GM21381 (cell line): ENCODE measurements around the gene KATNBL1.
"Not testable (repeated sequence)": the region's sequence is repeated elsewhere in the genome, so short reads cannot be mapped to it uniquely, and the experiment has no call there.

Experiments used
- ATAC-seq: cut with Tn5 transposase; IDR thresholded peaks from one replicate; pipeline ENCODE4 v1.9.1; 2021; ENCODE audit warnings: mild to moderate bottlenecking, moderate library complexity; ENCODE audit not compliant: unreplicated experiment

Gene KATNBL1

GRCh38 chr15:34120420-34120819 lies 89.5 kb downstream of the KATNBL1 start:
- not testable (repeated sequence) for ATAC-seq

GRCh38 chr15:34119291-34119690 lies 90.6 kb downstream of the KATNBL1 start:
- ATAC-seq, result no peak

GRCh38 chr15:34116620-34117019 lies 93.3 kb downstream of the KATNBL1 start:
- no peak for ATAC-seq

GRCh38 chr15:34114739-34115138 lies 95.2 kb downstream of the KATNBL1 start:
- no peak for ATAC-seq

GRCh38 chr15:34114215-34114614 lies 95.7 kb downstream of the KATNBL1 start:
- ATAC-seq, result no peak

GRCh38 chr15:34111488-34111887 lies 98.4 kb downstream of the KATNBL1 start:
- no peak for ATAC-seq

GRCh38 chr15:34109797-34110663 lies 99.9 kb downstream of the KATNBL1 start:
- ATAC-seq, result no peak

- ATAC-seq, result no peak
These were observed 102.6 kb downstream of the KATNBL1 start for GRCh38 chr15:34107315-34107714.

- no peak for ATAC-seq
These were observed 103.5 kb downstream of the KATNBL1 start for GRCh38 chr15:34106423-34106822.

GRCh38 chr15:34102175-34102925 lies 107.5 kb downstream of the KATNBL1 start:
- peak; percentile 10 for ATAC-seq

GRCh38 chr15:34101366-34102174 lies 108.3 kb downstream of the KATNBL1 start, which contains the start of the genes EMC7 and PGBD4:
TSS of gene EMC7 (minus strand) at chr15:34101862. CDS start at chr15:34101839, 23 bp downstream.
TSS of gene PGBD4 (plus strand) at chr15:34102083. CDS start at chr15:34102532, 449 bp downstream.
- peak; percentile 98 for ATAC-seq

- ATAC-seq, result no peak
These were observed 110.0 kb downstream of the KATNBL1 start for GRCh38 chr15:34099914-34100313.
